Heart left ventricle (tissue), 16 donors: ENCODE results near the gene ST6GALNAC2. TPM values are rescaled to one million over a fixed set of nuclear protein-coding genes. Genes with fewer than 3 reads are reported as not detected.
"Not testable (repeated sequence)": the region's sequence is repeated elsewhere in the genome, so short reads cannot be mapped to it uniquely, and the experiment has no call there.

Experiments used
- ATAC-seq, 4 donors: fragments of 200-7000 bp; cut with Tn5 transposase; one replicate each; pipeline ENCODE4 v1.9.1; 2020 to 2022; ENCODE audit warnings: moderate library complexity in 4 of 4, mild to moderate bottlenecking in 3 of 4, moderate number of reproducible peaks in 1 of 4
- DNase-seq, 5 donors: peaks; one replicate each; pipeline ENCODE4 v3.0.0-alpha.2; 2020
- H3K27ac ChIP-seq, 12 donors: fragments of 200-600 bp; sonication (generic) in 4 of 12; one replicate each; pipeline versions ENCODE4 v1.5.0 to v1.8.0; 2016 to 2022; ENCODE audit warnings: mild to moderate bottlenecking in 2 of 12
- H3K27me3 ChIP-seq, 9 donors: fragments of 200-600 bp; sonication (generic) in 2 of 9; one replicate each; pipeline versions ENCODE4 v1.5.1 to v1.8.0; 2016 to 2022; ENCODE audit warnings: mild to moderate bottlenecking in 3 of 9
- H3K36me3 ChIP-seq, 9 donors: fragments of 200-600 bp; sonication (generic) in 2 of 9; one replicate each; pipeline versions ENCODE4 v1.5.0 to v1.8.0; 2018 to 2022; ENCODE audit warnings: mild to moderate bottlenecking in 2 of 9
- H3K4me1 ChIP-seq, 12 donors: fragments of 200-600 bp; sonication (generic) in 4 of 12; one replicate each; pipeline versions ENCODE4 v1.5.0 to v1.8.0; 2016 to 2022; ENCODE audit warnings: mild to moderate bottlenecking in 3 of 12
- H3K4me3 ChIP-seq, 12 donors: fragments of 200-600 bp; sonication (generic) in 4 of 12; one replicate each; pipeline versions ENCODE4 v1.5.0 to v1.8.0; 2017 to 2022; ENCODE audit warnings: mild to moderate bottlenecking in 9 of 12, moderate library complexity in 4 of 12
- H3K9me3 ChIP-seq, 12 donors: fragments of 200-600 bp; sonication (generic) in 4 of 12; one replicate each; pipeline versions ENCODE4 v1.5.0 to v1.8.0; 2016 to 2022; ENCODE audit warnings: mild to moderate bottlenecking in 1 of 12
- CTCF ChIP-seq, 12 donors: fragments of 200-600 bp; sonication (generic) in 4 of 12; IDR thresholded peaks; one replicate each; pipeline versions ENCODE4 v1.5.0 to v1.8.0; 2018 to 2022; ENCODE audit warnings: antibody characterized with exemption in 12 of 12, mild to moderate bottlenecking in 5 of 12
- POLR2A ChIP-seq, 2 donors: fragments of 450-650 bp; IDR thresholded peaks; one replicate each; pipeline ENCODE4 v1.6.1; 2017; ENCODE audit warnings: antibody characterized with exemption in 2 of 2, mild to moderate bottlenecking in 2 of 2, moderate library complexity in 2 of 2
- WGBS, 4 donors: extraction: QIAGEN DNeasy Blood & Tissue Kit in 2 of 4; methylation state at CpG; one replicate each; pipeline versions ENCODE4 v1.1.5 to v1.1.7; 2013 to 2018; 5-methylcytosine and 5-hydroxymethylcytosine counted together
- intact Hi-C, 10 donors: fragments of 100-400 bp; cut with DNase I; formaldehyde crosslinking; loops; one replicate each; pipeline versions ENCODE4 v1.11.1 to v1.14.2; 2022
- polyA plus RNA-seq, 2 donors: library from polyadenylated mRNA; stranded (reverse); fragments of 200-250 nt; gene quantifications; one replicate each; pipeline ENCODE4 v1.2.3, GENCODE V29; 2013
- total RNA-seq, 9 donors: library from RNA; depleted of rRNA in 2 of 9; stranded (reverse); fragments of >200 nt in 2 of 9; fragmentation: NEBNext Ultra II Directional in 3 of 9; extraction: Animal tissue kit (Norgen Biotek cat#: 25700) in 3 of 9; gene quantifications; one replicate each; pipeline versions ENCODE4 v1.1.0 to v1.2.4, GENCODE V29; 2016 to 2023
- donor health status: ischemic (EF 13 %, LVEDD 7.1; RV severe dilation, severe dysfunction).
- donor health status: healthy with polysubstance abuse.
- donor health status: DM: no; HTN: yes; CAD: no.
- donor health status: DM: no; HTN: no; CAD: no.
- donor health status: ischemic (EF 25% LVEDD 6.9; RV normal size, moderate dysfunction).
- donor health status: ischemic (EF 25% LVEDD 5.7; RV mildly dilated, moderate dysfunction).
- donor health status: healthy.
- donor health status: DM: yes; HTN: yes; CAD: no.
- donor health status: ischemic (EF 35%, LVEDD 5.7; RV mildly dilated, moderate dysfunction).
- donor health status: nonischemic (EF 11% LVEDD 7.7; RV severe dilation, severe dysfunction).
- donor health status: DM: yes; HTN: yes; CAD: no.
- donor health status: PGD.
- donor health status: ischemic (EF 29% LVEDD 5.4; RV normal size, mild dysfunction).
- donor health status: nonischemic (EF 23%, LVEDD 6.1; RV moderate dilation, normal function).

ST6GALNAC2 gene
- total and polyA plus RNA-seq, 11 donors = 2.1 to 7.8 (median 4.9) TPM

- Histone ChIP-seq H3K9me3 (no peaks in the 10 kb centered on the region), H3K36me3 (peaks cover 0 to 10% (median 0%) of the 10 kb centered on the region in 9 donors), H3K27me3 (peaks cover 0 to 38% (median 0%) of the 10 kb centered on the region in 9 donors), H3K4me3 (peak overlapping the region in 10 of 12 donors; percentile 28 to 74 (median 62)), H3K27ac (peak overlapping the region in 11 of 12 donors; percentile 27 to 90 (median 74)), H3K4me1 (peaks cover 13 to 69% (median 37%) of the 10 kb centered on the region in 12 donors)
- TF ChIP-seq CTCF (IDR thresholded peaks at IDR 0.05) (no peak), POLR2A (IDR thresholded peaks at IDR 0.05) (no peak)
- WGBS, 4 donors = 71 to 88% (median 80%) methylated on average over 4 to 7 of the region's 7 CpGs
- ATAC-seq = no peak
- intact Hi-C loops = no loop called here
- DNase-seq = peak in 2 of 5 donors; percentile 30 to 35
Measured at GRCh38 chr17:76534831-76535732, 50.6 kb downstream of the ST6GALNAC2 start.

GRCh38 chr17:76533640-76534359 lies 51.9 kb downstream of the ST6GALNAC2 start:
- Histone ChIP-seq H3K4me1 (peaks cover 16 to 75% (median 44%) of the 10 kb centered on the region in 12 donors), H3K27ac (peak overlapping the region in 1 of 12 donors; percentile 89), H3K27me3 (peaks cover 0 to 27% (median 0%) of the 10 kb centered on the region in 9 donors)
- H3K4me3 ChIP-seq, DNase-seq, ATAC-seq, intact Hi-C loops, H3K9me3 ChIP-seq, H3K36me3 ChIP-seq: not testable (repeated sequence)
- 90 to 93% (median 93%) methylated on average over 9 of the region's 9 CpGs for WGBS, 4 donors

GRCh38 chr17:76532072-76532651 lies 53.5 kb downstream of the ST6GALNAC2 start:
- 76 to 81% (median 79%) methylated on average over 8 of the region's 8 CpGs for WGBS, 4 donors
- no peaks in the 10 kb centered on the region for H3K9me3 ChIP-seq
- H3K4me3 ChIP-seq = no peak overlapping the region
- H3K27me3 ChIP-seq = peaks cover 0 to 12% (median 0%) of the 10 kb centered on the region in 9 donors
- DNase-seq (peak in 1 of 5 donors; percentile 21), ATAC-seq (no peak)
- TF ChIP-seq POLR2A (IDR thresholded peaks at IDR 0.05) (no peak), CTCF (IDR thresholded peaks at IDR 0.05) (no peak)
- peaks cover 13 to 79% (median 49%) of the 10 kb centered on the region in 12 donors for H3K4me1 ChIP-seq
- peaks cover 0 to 10% (median 0%) of the 10 kb centered on the region in 9 donors for H3K36me3 ChIP-seq
- intact Hi-C loops = no loop called here
- H3K27ac ChIP-seq = peak overlapping the region in 11 of 12 donors; percentile 89 to 99 (median 95)

- H3K4me1 ChIP-seq = peaks cover 13 to 77% (median 50%) of the 10 kb centered on the region in 12 donors
- peaks cover 0 to 6% (median 0%) of the 10 kb centered on the region in 9 donors for H3K27me3 ChIP-seq
- WGBS, 4 donors = 78 to 85% (median 82%) methylated on average over 11 to 18 of the region's 18 CpGs
- H3K27ac ChIP-seq = peak overlapping the region; percentile 89 to 99 (median 95)
- TF ChIP-seq POLR2A (IDR thresholded peaks at IDR 0.05) (no peak), CTCF (IDR thresholded peaks at IDR 0.05) (no peak)
- ATAC-seq (no peak), DNase-seq (peak in 1 of 5 donors; percentile 20)
- H3K4me3 ChIP-seq = no peak overlapping the region
- peaks cover 0 to 10% (median 0%) of the 10 kb centered on the region in 9 donors for H3K36me3 ChIP-seq
- no peaks in the 10 kb centered on the region for H3K9me3 ChIP-seq
- intact Hi-C loops = no loop called here
Measured at GRCh38 chr17:76531486-76532038, 54.1 kb downstream of the ST6GALNAC2 start.
